K562 (cell line): ENCODE results near the gene PPM1F. TPM values are rescaled to one million over a fixed set of nuclear protein-coding genes. Genes with fewer than 3 reads are reported as not detected.

Source experiments
- BCOR ChIP-seq: fragments of 450-650 bp; IDR thresholded peaks from 2 replicates; pipeline ENCODE4 v1.6.1; 2016
- DLX4 ChIP-seq: fragments of 250-450 bp; sonication (Bioruptor Pico); IDR thresholded peaks from 2 replicates; pipeline ENCODE4 v1.6.1; 2021; ENCODE audit warnings: mild to moderate bottlenecking
- NCOA6 ChIP-seq: fragments of 450-650 bp; IDR thresholded peaks from 2 replicates; pipeline ENCODE4 v1.6.1; 2017; ENCODE audit warnings: mild to moderate bottlenecking
- NONO ChIP-seq, 2 experiments: fragments of 200-400 bp in 1 of 2; fragments of 450-650 bp in 1 of 2; formaldehyde crosslinking in 1 of 2; IDR thresholded peaks; 2 replicates each; pipeline ENCODE4 v1.6.1; 2017; ENCODE audit warnings: low read depth in 2 of 2, mild to moderate bottlenecking in 2 of 2, moderate library complexity in 2 of 2, low read length in 1 of 2
- PML ChIP-seq: IDR thresholded peaks from 2 replicates; pipeline ENCODE4 v1.6.1; 2012; ENCODE audit warnings: low read length, inconsistent platforms
- SMARCC2 ChIP-seq: fragments of 450-650 bp; IDR thresholded peaks from 2 replicates; pipeline ENCODE4 v1.6.1; 2017; ENCODE audit warnings: antibody characterized with exemption, moderate library complexity, mild to moderate bottlenecking, low read depth
- THRB ChIP-seq: fragments of 450-650 bp; formaldehyde crosslinking; conservative IDR thresholded peaks from 2 replicates; pipeline ENCODE4 v1.4.0; 2022; ENCODE audit warnings: mild to moderate bottlenecking, missing genetic modification characterization
- XRCC3 ChIP-seq: fragments of 450-650 bp; IDR thresholded peaks from 2 replicates; pipeline ENCODE4 v1.6.1; 2017; ENCODE audit warnings: mild to moderate bottlenecking, moderate library complexity
- ZNF384 ChIP-seq: IDR thresholded peaks from 2 replicates; pipeline ENCODE4 v1.6.1; 2012; ENCODE audit warnings: low read depth, low read length, improper control_type of control experiment
- polyA plus RNA-seq, 8 experiments: library from polyadenylated mRNA; depleted of rRNA in 4 of 8; stranded (reverse) in 5 of 8; unstranded in 3 of 8; fragments of >200 nt; fragmentation: Nextera tagmentation in 2 of 8; fragmentation: Illumina TruSeq in 1 of 8; extraction: Ambion mirVana in 2 of 8; extraction: Trizol in 1 of 8; gene quantifications; 2 replicates each; pipeline versions ENCODE4 v1.2.1 to v1.2.3, GENCODE V29; 2011 to 2014; ENCODE audit warnings: inconsistent platforms in 1 of 8, missing spikeins in 1 of 8
- total RNA-seq, 7 experiments: library from RNA; depleted of rRNA in 6 of 7; stranded (reverse); fragments of >200 nt in 6 of 7; fragmentation: Illumina TruSeq in 2 of 7; extraction: Trizol in 2 of 7; gene quantifications; 2 replicates each; pipeline versions ENCODE4 v1.2.1 to v1.2.3, GENCODE V29; 2011 to 2021; ENCODE audit warnings: low replicate concordance in 1 of 7
- TF ChIP-seq, protein P1 (sequence below), 2 experiments: fragments of 450-650 bp in 1 of 2; sonication (generic) in 1 of 2; formaldehyde crosslinking in 1 of 2; IDR thresholded peaks; 2 replicates each; pipeline versions ENCODE4 v1.7.1 to v1.9.0; 2016 to 2022; ENCODE audit warnings: inconsistent platforms in 1 of 2, mild to moderate bottlenecking in 1 of 2, missing genetic modification reagents in 1 of 2
- TF ChIP-seq, protein P2 (sequence below): sonication (generic); formaldehyde crosslinking; IDR thresholded peaks from 2 replicates; pipeline ENCODE4 v1.8.0; 2022; ENCODE audit warnings: mild to moderate bottlenecking, missing genetic modification reagents

Gene PPM1F
- total and polyA plus RNA-seq, 9 of the 15 experiments (the other 6 are each of a cell fraction or from before 2014, with no cell fraction given): 2.1 to 159 (median 64.0) TPM

DNA sequence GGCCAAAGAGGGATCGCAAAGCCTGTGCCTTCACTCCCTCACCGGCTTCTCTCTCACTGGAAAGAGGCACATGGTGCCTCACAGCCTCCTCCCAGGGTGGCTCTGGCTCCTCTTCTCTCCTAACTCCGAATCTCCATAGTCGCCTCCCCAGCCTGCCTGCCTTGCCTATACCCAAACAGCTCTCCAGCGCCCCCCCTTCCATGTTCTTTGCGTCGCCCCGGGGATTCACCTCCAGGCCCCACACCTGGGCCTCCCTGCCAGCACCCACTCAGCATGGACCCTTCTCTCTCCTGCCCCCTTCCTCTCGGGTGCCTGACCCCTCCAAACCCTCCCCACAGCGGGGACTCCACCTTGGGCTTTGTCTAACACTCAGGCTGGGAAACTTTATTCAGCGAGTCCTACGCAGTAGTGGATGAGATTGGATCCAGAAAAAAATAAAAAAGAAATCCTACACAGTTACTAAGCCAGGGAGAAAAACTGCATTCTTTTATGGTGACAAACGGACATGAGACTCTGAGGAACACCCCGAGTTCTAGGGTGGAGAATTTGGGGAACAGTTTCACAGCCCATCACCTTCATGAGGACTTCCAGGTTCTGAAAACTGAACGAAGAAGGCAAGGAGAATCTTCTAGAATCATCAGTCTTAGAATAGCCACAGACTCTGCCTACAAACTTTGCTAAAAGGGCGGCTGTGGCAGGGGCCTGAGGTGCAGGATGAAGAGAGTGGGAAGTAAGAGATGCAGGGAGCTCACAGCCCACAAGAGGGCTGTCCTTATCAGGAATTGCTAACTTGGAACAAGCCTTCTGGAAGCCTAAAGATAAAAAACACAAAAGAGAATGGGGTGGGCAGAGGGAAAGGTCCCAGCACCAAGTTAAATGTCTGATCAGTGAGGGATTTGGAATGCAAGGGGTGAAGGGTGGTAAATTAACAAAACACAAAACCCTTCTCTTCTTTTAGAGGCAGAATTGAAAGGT, 5.3 kb downstream of the PPM1F start (continued):
- TF ChIP-seq, protein P1, sequence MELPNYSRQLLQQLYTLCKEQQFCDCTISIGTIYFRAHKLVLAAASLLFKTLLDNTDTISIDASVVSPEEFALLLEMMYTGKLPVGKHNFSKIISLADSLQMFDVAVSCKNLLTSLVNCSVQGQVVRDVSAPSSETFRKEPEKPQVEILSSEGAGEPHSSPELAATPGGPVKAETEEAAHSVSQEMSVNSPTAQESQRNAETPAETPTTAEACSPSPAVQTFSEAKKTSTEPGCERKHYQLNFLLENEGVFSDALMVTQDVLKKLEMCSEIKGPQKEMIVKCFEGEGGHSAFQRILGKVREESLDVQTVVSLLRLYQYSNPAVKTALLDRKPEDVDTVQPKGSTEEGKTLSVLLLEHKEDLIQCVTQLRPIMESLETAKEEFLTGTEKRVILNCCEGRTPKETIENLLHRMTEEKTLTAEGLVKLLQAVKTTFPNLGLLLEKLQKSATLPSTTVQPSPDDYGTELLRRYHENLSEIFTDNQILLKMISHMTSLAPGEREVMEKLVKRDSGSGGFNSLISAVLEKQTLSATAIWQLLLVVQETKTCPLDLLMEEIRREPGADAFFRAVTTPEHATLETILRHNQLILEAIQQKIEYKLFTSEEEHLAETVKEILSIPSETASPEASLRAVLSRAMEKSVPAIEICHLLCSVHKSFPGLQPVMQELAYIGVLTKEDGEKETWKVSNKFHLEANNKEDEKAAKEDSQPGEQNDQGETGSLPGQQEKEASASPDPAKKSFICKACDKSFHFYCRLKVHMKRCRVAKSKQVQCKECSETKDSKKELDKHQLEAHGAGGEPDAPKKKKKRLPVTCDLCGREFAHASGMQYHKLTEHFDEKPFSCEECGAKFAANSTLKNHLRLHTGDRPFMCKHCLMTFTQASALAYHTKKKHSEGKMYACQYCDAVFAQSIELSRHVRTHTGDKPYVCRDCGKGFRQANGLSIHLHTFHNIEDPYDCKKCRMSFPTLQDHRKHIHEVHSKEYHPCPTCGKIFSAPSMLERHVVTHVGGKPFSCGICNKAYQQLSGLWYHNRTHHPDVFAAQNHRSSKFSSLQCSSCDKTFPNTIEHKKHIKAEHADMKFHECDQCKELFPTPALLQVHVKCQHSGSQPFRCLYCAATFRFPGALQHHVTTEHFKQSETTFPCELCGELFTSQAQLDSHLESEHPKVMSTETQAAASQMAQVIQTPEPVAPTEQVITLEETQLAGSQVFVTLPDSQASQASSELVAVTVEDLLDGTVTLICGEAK (IDR thresholded peaks at IDR 0.05): no peak
- TF ChIP-seq, protein P1 (CRISPR knock-in tag; IDR thresholded peaks at IDR 0.05): no peak
- TF ChIP-seq, protein P2, sequence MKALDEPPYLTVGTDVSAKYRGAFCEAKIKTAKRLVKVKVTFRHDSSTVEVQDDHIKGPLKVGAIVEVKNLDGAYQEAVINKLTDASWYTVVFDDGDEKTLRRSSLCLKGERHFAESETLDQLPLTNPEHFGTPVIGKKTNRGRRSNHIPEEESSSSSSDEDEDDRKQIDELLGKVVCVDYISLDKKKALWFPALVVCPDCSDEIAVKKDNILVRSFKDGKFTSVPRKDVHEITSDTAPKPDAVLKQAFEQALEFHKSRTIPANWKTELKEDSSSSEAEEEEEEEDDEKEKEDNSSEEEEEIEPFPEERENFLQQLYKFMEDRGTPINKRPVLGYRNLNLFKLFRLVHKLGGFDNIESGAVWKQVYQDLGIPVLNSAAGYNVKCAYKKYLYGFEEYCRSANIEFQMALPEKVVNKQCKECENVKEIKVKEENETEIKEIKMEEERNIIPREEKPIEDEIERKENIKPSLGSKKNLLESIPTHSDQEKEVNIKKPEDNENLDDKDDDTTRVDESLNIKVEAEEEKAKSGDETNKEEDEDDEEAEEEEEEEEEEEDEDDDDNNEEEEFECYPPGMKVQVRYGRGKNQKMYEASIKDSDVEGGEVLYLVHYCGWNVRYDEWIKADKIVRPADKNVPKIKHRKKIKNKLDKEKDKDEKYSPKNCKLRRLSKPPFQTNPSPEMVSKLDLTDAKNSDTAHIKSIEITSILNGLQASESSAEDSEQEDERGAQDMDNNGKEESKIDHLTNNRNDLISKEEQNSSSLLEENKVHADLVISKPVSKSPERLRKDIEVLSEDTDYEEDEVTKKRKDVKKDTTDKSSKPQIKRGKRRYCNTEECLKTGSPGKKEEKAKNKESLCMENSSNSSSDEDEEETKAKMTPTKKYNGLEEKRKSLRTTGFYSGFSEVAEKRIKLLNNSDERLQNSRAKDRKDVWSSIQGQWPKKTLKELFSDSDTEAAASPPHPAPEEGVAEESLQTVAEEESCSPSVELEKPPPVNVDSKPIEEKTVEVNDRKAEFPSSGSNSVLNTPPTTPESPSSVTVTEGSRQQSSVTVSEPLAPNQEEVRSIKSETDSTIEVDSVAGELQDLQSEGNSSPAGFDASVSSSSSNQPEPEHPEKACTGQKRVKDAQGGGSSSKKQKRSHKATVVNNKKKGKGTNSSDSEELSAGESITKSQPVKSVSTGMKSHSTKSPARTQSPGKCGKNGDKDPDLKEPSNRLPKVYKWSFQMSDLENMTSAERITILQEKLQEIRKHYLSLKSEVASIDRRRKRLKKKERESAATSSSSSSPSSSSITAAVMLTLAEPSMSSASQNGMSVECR (CRISPR knock-in tag): no peak
- no peak for TF ChIP-seq BCOR
- TF ChIP-seq DLX4 (CRISPR knock-in tag): no peak
- TF ChIP-seq PML: no peak
- TF ChIP-seq SMARCC2: no peak
- TF ChIP-seq NONO (IDR thresholded peaks at IDR 0.05; ENCODE audit: low read depth in 2 of 2, low read length in 1 of 2): no peak
- peak; percentile 84 for TF ChIP-seq ZNF384
- TF ChIP-seq THRB (CRISPR knock-in tag): no peak
- no peak for TF ChIP-seq XRCC3
- no peak for TF ChIP-seq NCOA6
